Right cardiac atrium (tissue), 5 donors: ENCODE data around the gene TSPAN9. TPM values are rescaled to one million over a fixed set of nuclear protein-coding genes. Genes with fewer than 3 reads are reported as not detected.
A peak's percentile ranks its signal among the peaks of the same experiment; 100 is the strongest.

Source experiments
- ATAC-seq, 2 donors: fragments of 200-7000 bp; cut with Tn5 transposase; one replicate each; pipeline versions ENCODE4 v1.8.0 to v1.9.1; 2020; ENCODE audit warnings: moderate library complexity in 2 of 2, mild to moderate bottlenecking in 1 of 2
- DNase-seq, 3 donors: peaks; one replicate each; pipeline ENCODE4 v3.0.0-alpha.2; 2020
- H3K27ac ChIP-seq: one replicate; pipeline ENCODE4 v1.5.1; 2013; ENCODE audit warnings: mild to moderate bottlenecking, low read length, control low read depth, moderate library complexity
- H3K27me3 ChIP-seq: one replicate; pipeline ENCODE4 v1.6.1; 2013; ENCODE audit not compliant: control insufficient read depth, insufficient read depth
- H3K4me1 ChIP-seq: one replicate; pipeline ENCODE4 v1.6.1; 2013; ENCODE audit warnings: low read length; ENCODE audit not compliant: control insufficient read depth, insufficient read depth
- H3K4me3 ChIP-seq: one replicate; pipeline ENCODE4 v1.5.1; 2013; ENCODE audit warnings: low read length, control low read depth
- H3K9me3 ChIP-seq: one replicate; pipeline ENCODE4 v1.6.1; 2013; ENCODE audit warnings: low read length; ENCODE audit not compliant: control insufficient read depth
- WGBS: extraction: QIAGEN DNeasy Blood & Tissue Kit; methylation state at CpG from one replicate; pipeline ENCODE4 v1.1.7; 2013; 5-methylcytosine and 5-hydroxymethylcytosine counted together
- intact Hi-C, 4 donors: fragments of 100-400 bp; cut with DNase I; formaldehyde crosslinking; loops; one replicate each; pipeline versions ENCODE4 v1.11.0 to v1.14.0; 2022 to 2023
- polyA plus RNA-seq: library from polyadenylated mRNA; stranded (reverse); fragments of 200-250 nt; gene quantifications from one replicate; pipeline ENCODE4 v1.2.3, GENCODE V29; 2013
- total RNA-seq, 4 donors: library from RNA; stranded (reverse); fragmentation: NEBNext Ultra II Directional; extraction: Animal tissue kit (Norgen Biotek cat#: 25700); gene quantifications; one replicate each; pipeline ENCODE4 v1.2.1, GENCODE V29; 2021
- donor health status: healthy with polysubstance abuse.
- donor health status: DM: no; HTN: yes; CAD: no.
- donor health status: DM: no; HTN: no; CAD: no.
- donor health status: DM: no; HTN: yes; CAD: no; lungs with severe emphysema.
- donor health status: DM: yes; HTN: yes; CAD: no.

Gene TSPAN9
- total and polyA plus RNA-seq, 5 donors, result 121 to 184 (median 161) TPM

DNA sequence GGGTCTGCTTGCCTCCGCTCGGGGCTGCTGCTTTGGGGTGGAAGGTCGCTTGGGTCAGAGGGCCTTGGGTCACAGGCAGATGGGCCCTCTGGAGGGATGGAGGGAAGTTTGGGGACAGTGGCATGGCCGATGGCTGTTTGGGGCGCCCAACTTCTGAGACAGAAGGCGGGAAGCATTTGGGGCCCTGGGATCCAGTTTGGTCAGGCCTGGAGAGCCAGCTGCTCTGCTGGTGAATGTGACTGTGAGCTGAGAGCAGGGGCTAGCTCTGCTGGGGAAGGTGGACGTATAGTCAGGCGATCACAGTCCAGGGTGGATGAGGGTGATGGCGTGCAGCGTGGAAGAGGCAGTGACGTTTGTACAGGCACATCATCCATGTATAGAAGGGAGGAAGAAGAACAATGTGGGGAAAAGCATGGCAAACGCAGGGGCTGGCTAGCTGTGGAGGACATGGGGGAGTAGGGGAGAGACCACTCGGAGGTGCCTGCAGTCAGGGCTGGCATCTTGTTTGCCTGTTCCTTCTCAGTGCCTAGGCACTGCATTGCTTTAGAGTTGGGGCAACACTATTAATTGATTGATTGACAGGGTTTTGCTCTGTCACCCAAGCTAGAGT is 57.5 kb downstream of the TSPAN9 start:
- intact Hi-C loops, result loop anchor here (5.0 to 10.0 kb wide), 3 partner anchors 60 to 143 kb away; partner anchors contain the start of gene TSPAN9 (in 3 of the 4)
- DNase-seq, result no peak
- Histone ChIP-seq H3K9me3 (no peaks in the 10 kb centered on the region), H3K4me1 (peaks cover 22% of the 10 kb centered on the region), H3K4me3 (no peak overlapping the region), H3K27me3 (no peaks in the 10 kb centered on the region), H3K27ac (no peak overlapping the region)
- WGBS, result 85% methylated on average over 13 of the region's 13 CpGs
- ATAC-seq, result no peak

DNA sequence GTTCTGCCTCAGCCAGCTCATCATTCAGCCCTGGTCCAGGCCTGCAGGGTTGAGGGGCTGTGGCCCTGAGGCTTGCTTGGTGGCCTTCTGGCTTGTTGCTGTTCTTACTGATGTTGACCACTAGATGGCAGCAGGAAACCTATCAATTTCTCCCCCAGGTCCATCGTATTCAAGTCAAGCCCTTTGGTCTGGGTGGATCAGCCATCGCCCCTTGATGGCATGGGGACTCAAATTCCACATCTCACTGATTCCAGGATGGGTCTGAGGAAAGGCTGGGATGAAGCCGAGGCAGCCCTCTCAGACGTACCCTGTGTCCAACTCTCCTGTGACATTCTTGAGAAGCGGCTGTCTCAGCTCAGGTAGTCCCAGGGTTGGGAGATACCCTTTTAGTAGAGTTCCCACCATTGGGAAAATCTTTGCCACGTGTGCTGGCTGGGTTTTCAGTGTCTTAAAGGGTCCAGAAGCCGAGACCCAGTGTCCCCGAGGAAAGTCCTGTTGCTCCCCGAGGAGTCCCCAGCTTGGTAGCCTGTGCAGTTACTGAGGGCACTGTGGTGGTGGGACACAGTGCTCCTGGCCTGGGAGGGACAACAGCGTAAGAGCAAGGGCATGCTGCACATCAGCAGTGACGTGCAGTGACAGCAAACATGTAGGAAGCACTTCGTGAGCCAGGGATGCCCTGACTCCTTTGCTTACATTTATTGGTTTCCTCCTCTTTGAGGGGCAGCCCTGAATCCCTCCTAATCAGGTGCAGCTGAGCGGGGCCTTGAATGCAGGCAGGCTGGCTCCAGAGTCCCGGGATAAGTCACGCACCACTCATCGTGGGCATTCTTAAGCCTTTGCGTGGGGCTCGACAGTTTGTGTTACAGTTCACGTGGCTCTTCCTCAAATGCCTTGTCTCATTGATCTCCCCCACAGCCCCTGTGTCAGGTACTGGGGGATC is 58.6 kb downstream of the TSPAN9 start:
- ATAC-seq (peak; percentile 34 to 48), DNase-seq (no peak)
- H3K4me1 ChIP-seq, result peaks cover 17% of the 10 kb centered on the region
- H3K9me3 ChIP-seq, result no peaks in the 10 kb centered on the region
- no peak overlapping the region for H3K27ac ChIP-seq
- WGBS, result 75% methylated on average over 19 of the region's 19 CpGs
- H3K4me3 ChIP-seq, result no peak overlapping the region
- intact Hi-C loops, result loop anchor here (2.0 to 10.0 kb wide), 4 partner anchors 61 to 142 kb away; partner anchors contain the start of gene TSPAN9 (in 3 of the 4)
- no peaks in the 10 kb centered on the region for H3K27me3 ChIP-seq

DNA sequence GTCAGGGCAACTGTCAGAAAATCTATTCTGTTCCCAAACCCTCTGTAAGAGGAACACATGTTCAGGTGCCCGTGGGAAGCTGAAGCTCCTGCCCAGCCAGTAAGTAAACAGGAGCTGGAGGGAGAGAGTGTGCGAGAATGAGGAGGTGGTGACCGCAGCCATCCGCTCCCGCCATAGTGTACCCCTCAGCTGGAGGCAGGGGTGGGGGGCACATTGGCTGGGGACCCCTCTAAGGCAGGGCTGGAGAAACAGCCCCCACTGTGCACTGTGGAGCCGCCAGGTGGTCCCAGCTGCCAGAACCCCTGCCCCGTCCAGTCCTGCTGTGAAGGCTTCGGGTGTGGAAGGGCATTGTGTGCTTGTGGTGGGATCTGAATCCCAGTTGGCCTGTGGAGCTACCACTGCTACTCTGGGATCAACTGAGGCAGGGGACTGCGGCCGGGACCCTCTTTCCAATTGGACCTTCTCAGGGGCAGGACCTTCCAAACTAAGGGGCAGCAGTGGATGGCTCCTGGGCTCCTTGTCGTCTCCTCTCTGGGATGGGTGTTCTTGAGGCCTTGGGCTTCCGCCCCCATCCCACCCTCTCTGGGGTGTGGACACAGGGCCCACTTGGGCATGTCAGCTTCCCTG is 59.6 kb downstream of the TSPAN9 start:
- ATAC-seq, result no peak
- no peaks in the 10 kb centered on the region for H3K9me3 ChIP-seq
- H3K27me3 ChIP-seq, result no peaks in the 10 kb centered on the region
- DNase-seq, result no peak
- intact Hi-C loops, result loop anchor here (2.0 to 10.0 kb wide), 4 partner anchors 62 to 141 kb away; partner anchors contain the start of gene TSPAN9 (in 3 of the 4)
- whole genome bisulfite sequencing, result 87% methylated on average over 12 of the region's 12 CpGs
- no peak overlapping the region for H3K4me3 ChIP-seq
- no peak overlapping the region for H3K27ac ChIP-seq
- peaks cover 13% of the 10 kb centered on the region for H3K4me1 ChIP-seq

DNA sequence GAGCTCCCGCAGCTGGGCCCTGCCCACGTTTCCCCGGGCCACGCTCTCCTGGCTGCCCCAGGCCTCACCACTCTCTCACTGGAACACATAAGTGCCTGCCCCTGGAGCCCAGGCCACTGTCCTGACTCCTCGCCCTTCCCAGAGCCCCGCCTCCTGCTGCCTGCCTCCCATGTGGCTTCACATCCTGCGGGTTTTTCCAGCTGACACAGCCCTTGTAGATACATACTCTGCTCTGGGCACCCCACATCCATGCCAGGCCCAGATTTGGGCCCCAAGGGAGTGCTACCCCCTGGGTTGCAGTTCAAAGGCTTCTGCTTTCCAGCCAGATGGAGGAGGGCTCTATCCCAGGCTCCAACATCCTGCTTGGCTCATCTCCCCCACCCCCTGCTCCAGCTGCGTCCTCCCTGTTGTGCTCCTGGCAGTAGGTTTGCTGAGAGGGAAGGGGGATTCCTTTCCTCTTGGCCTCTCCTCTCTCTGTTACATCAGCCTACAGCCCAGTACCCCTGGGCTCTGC is 60.1 kb downstream of the TSPAN9 start:
- DNase-seq, result peak; percentile 55 to 83 (median 78)
- Histone ChIP-seq H3K4me1 (peaks cover 13% of the 10 kb centered on the region), H3K27ac (no peak overlapping the region), H3K27me3 (no peaks in the 10 kb centered on the region), H3K4me3 (no peak overlapping the region), H3K9me3 (no peaks in the 10 kb centered on the region)
- intact Hi-C loops, result loop anchor here (2.0 to 10.0 kb wide), 4 partner anchors 63 to 140 kb away; partner anchors contain the start of gene TSPAN9 (in 3 of the 4)
- 23% methylated on average over 8 of the region's 8 CpGs for WGBS
- ATAC-seq, result peak; percentile 12 to 62

DNA sequence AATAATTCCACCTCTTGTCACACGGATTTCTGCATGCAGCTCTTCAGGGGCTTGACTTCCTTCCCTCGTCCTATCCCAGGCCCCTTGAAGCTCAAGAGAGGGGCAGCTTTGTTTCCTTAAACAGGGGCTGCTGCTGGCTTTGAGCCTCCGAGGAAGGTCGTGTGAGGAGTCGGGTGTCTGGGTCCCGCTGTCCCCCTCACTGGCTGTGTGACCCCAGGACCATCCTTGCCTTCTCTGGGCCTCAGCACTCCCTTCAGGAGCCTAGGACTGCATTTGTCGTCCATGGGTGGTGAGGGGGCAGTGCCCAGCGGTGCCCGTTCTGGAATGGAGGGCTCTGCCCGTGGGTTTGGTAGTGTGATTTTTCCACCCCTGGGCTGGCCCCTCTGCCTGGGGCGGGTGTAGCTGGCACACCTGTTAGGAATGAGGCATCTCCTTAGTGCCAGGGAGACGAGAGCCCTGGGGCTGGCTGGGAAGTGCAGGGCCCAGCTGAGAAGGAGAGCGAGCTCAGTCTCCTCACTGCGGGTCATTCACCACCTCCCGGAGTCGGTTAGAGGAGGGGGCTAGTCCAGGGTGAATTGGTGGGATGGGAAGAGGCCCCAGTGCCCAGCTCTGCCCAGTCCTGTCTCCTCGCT is 60.8 kb downstream of the TSPAN9 start:
- Histone ChIP-seq H3K9me3 (no peaks in the 10 kb centered on the region), H3K27me3 (no peaks in the 10 kb centered on the region), H3K4me3 (no peak overlapping the region), H3K27ac (no peak overlapping the region), H3K4me1 (peaks cover 10% of the 10 kb centered on the region)
- intact Hi-C loops, result loop anchor here (2.0 to 10.0 kb wide), 4 partner anchors 63 to 139 kb away; partner anchors contain the start of gene TSPAN9 (in 3 of the 4)
- ATAC-seq, result no peak
- WGBS, result 69% methylated on average over 17 of the region's 17 CpGs
- DNase-seq, result no peak

DNA sequence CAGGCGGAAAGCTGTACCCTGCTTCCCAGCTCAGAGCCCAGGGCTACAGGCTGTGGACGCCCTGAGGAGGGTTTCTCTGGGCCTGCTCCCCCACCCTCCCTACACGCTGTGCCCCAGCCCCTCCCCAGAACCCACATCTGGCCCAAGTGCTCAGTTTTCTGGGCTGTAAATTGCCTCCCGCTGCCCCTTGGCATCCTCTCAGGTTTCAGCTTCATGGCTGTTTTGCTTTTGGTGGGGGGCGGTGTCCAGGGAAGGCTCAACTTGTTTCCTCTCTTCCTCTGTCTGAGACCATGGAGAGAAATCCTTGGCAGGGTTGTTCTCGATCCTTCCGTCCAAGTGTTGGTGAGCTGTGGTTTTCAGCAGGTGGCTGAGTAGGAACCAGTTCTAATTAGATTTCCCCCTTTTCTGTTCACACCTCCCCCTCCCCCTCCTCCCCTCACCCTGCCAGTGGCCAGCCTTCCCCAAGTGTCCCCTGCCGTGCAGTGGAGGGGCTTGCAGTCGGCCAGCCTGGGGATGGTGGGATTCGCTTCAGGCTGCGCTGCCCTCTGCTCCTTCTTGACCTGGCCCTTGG is 61.8 kb downstream of the TSPAN9 start:
- Histone ChIP-seq H3K27me3 (no peaks in the 10 kb centered on the region), H3K27ac (no peak overlapping the region), H3K4me1 (peaks cover 5% of the 10 kb centered on the region), H3K4me3 (no peak overlapping the region), H3K9me3 (no peaks in the 10 kb centered on the region)
- DNase-seq (no peak), ATAC-seq (no peak)
- intact Hi-C loops, result loop anchor here (5.0 to 10.0 kb wide), 3 partner anchors 63 to 138 kb away; partner anchors contain the start of gene TSPAN9 (in 3 of the 4)
- WGBS, result 60% methylated on average over 11 of the region's 11 CpGs

DNA sequence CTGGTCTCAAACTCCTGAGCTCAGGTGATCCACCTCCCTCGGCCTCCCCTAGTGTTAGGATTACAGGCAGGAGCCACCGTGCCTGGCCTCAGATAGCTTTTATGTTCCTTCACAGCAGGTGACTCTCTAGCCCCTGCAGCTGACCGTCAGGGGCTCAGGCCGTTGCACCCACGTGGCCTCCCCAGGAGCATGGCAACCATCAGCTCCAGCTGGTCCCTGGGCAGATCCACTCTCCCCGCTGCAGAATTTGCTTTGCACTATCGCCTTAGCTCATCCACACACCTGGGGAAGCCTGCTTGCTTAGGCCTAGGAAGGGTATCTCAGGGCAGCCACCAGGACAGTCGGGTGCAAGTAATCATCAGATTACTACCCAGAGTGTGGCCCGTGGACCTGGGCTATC is 62.6 kb downstream of the TSPAN9 start:
- no peak for ATAC-seq
- 86% methylated on average over 9 of the region's 9 CpGs for WGBS
- Histone ChIP-seq H3K4me1 (peaks cover 5% of the 10 kb centered on the region), H3K27me3 (no peaks in the 10 kb centered on the region), H3K4me3 (no peak overlapping the region), H3K9me3 (no peaks in the 10 kb centered on the region), H3K27ac (no peak overlapping the region)
- intact Hi-C loops, result loop anchor here (2.0 to 10.0 kb wide), 5 partner anchors 55 to 138 kb away; partner anchors contain the start of gene TSPAN9 (in 3 of the 4)
- no peak for DNase-seq

DNA sequence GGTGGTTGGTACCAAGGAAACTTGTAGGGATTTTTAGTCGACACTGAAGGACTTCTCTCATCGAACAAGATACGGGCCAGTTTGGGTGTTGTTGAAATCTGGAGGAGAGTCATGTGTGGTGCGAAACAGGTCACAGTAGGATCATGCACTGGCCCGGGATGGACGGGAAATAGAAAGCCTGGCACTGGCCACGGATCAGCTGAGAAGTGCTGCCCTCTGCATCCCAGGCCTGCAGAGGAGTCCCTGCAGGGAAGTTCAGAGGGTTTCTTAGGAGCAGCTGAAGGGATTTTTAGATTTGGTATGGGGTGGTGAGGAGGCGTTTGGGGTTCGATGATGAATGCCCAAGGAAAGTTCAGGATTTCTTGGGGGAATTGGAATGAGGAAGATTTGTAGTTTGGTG is 63.1 kb downstream of the TSPAN9 start:
- H3K4me3 ChIP-seq, result no peak overlapping the region
- H3K27me3 ChIP-seq, result no peaks in the 10 kb centered on the region
- peaks cover 5% of the 10 kb centered on the region for H3K4me1 ChIP-seq
- no peaks in the 10 kb centered on the region for H3K9me3 ChIP-seq
- H3K27ac ChIP-seq, result no peak overlapping the region
- intact Hi-C loops, result loop anchor here in 3 of 4 donors (2.0 to 10.0 kb wide), 3 partner anchors 55 to 137 kb away; no protein-coding TSS in a partner anchor
- WGBS, result 66% methylated on average over 9 of the region's 9 CpGs
- ATAC-seq (peak in 1 of 2 donors; percentile 17), DNase-seq (no peak)

DNA sequence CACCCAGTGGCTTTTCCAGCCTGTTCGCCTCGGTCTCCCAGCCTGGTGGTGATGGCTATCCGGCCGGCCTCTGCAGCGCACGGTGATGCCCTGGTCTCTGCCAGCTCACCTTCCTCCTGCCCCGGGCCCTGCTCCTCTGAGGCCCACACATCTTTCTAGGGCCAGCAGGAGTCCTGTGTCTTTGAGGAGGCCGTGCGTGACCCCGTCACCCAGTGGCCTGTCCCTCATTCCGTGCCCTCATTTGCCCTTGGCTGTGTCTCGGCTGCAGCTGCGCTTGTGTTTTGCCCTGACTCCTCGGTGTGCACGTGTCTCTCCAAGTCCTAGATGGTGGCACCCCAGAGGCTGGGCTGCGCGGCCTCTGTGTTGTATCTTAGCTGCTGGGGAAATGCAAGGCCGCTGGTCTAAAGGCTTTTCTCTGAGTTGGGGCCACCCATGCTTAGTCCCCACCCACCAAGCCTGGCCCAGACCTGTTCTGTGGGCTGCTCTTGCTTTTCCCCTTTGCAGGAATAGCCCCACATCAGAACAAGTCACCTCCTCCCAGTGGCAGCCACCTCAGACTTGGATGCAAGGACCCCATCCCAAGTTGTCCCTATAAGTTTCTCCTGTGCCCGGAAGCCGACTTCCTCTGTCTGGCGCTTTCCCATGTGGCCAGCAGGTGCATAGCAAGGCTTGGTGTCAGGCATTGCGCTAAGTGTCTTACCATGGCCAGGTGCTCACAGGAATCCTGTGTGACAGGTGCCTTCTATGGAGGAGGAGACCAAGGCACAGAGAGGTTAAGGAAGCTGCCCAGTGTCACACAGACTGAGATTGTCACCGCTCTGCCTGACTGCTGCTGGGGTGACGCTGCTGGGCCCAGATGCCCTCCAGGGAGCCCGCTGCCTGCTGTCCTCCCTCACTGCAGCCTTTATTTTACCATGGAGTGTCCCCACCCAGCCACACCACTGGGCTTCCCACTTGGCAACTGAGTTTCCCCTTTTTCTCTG is 64.5 kb downstream of the TSPAN9 start:
- ATAC-seq (no peak), DNase-seq (no peak)
- no peaks in the 10 kb centered on the region for H3K9me3 ChIP-seq
- WGBS, result 68% methylated on average over 25 of the region's 25 CpGs
- H3K4me3 ChIP-seq, result no peak overlapping the region
- intact Hi-C loops, result loop anchor here in 3 of 4 donors (2.0 to 10.0 kb wide), 3 partner anchors 53 to 136 kb away; no protein-coding TSS in a partner anchor
- no peak overlapping the region for H3K27ac ChIP-seq
- H3K27me3 ChIP-seq, result no peaks in the 10 kb centered on the region
- H3K4me1 ChIP-seq, result peaks cover 5% of the 10 kb centered on the region
